ES-I3 (cell line): ENCODE data around the gene ATP9A.
A peak's percentile ranks its signal among the peaks of the same experiment; 100 is the strongest.
"Not testable (repeated sequence)": the region's sequence is repeated elsewhere in the genome, so short reads cannot be mapped to it uniquely, and the experiment has no call there.

Source experiments
- H3K36me3 ChIP-seq: 2 replicates; pipeline ENCODE4 v1.6.1; 2013; ENCODE audit warnings: mild to moderate bottlenecking, low read length, control low read depth, moderate library complexity; ENCODE audit not compliant: insufficient read depth
- H3K4me1 ChIP-seq: 2 replicates; pipeline ENCODE4 v1.6.1; 2013; ENCODE audit warnings: mild to moderate bottlenecking, control low read depth, low read length; ENCODE audit not compliant: insufficient read depth
- H3K9ac ChIP-seq: 2 replicates; pipeline ENCODE4 v1.6.1; 2013; ENCODE audit warnings: low read depth, mild to moderate bottlenecking, low read length, moderate library complexity
- H3K9me3 ChIP-seq: 2 replicates; pipeline ENCODE4 v1.6.1; 2013; ENCODE audit warnings: mild to moderate bottlenecking, low read length, moderate library complexity; ENCODE audit not compliant: control insufficient read depth, insufficient read depth

The ATP9A gene

GRCh38 chr20:51801823-51802123 lies 33.6 kb upstream of the ATP9A start:
- no peaks in the 10 kb centered on the region for H3K36me3 ChIP-seq
- peaks cover 28% of the 10 kb centered on the region for H3K4me1 ChIP-seq
- H3K9ac ChIP-seq = peak overlapping the region; percentile 98
- H3K9me3 ChIP-seq = no peaks in the 10 kb centered on the region

DNA sequence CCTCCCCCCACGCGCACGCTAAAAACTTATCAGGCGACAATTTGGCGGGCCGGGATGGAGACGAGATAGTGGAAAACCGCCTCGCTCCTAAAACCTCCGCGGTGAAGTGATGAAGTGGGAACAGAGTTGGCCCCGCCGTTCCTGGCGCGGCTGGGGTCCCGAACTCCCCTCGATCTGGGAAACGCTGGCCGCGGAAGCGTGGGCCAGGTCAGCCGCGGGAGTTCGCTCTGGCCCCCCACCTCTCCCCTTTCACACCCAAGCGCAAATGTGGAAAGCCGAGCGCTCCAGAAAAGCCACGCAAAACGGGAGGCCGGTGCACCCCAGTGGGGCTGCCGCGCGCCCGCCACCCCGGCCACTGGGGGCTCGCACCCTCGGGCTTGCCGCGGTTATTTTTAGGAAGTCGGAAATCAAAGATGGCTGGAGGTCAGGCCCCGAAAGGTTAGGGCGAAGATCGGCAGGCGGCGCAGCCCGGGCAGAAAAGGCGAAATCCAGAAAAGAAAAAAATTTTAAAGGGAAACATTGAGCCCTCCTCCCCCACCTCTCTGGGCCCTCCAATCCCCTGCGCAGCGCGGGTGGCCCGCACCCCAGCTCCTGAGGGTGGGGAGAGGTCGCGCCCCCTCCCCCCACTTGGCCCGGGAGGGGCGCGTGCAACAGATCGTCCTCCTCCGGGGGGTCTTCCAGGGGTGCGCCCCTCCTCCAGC lies 33.1 kb upstream of the ATP9A start:
- H3K9ac ChIP-seq = peak overlapping the region; percentile 98
- H3K4me1 ChIP-seq = peaks cover 33% of the 10 kb centered on the region
- H3K36me3 ChIP-seq = peaks cover 4% of the 10 kb centered on the region; the same call in 1 of the 2 replicates
- H3K9me3 ChIP-seq = no peaks in the 10 kb centered on the region

- H3K9ac ChIP-seq = peak overlapping the region; percentile 98
- peaks cover 35% of the 10 kb centered on the region for H3K4me1 ChIP-seq
- peaks cover 6% of the 10 kb centered on the region; the same call in 1 of the 2 replicates for H3K36me3 ChIP-seq
- H3K9me3 ChIP-seq = no peaks in the 10 kb centered on the region
These were observed 32.6 kb upstream of the ATP9A start for GRCh38 chr20:51800872-51801121.

DNA sequence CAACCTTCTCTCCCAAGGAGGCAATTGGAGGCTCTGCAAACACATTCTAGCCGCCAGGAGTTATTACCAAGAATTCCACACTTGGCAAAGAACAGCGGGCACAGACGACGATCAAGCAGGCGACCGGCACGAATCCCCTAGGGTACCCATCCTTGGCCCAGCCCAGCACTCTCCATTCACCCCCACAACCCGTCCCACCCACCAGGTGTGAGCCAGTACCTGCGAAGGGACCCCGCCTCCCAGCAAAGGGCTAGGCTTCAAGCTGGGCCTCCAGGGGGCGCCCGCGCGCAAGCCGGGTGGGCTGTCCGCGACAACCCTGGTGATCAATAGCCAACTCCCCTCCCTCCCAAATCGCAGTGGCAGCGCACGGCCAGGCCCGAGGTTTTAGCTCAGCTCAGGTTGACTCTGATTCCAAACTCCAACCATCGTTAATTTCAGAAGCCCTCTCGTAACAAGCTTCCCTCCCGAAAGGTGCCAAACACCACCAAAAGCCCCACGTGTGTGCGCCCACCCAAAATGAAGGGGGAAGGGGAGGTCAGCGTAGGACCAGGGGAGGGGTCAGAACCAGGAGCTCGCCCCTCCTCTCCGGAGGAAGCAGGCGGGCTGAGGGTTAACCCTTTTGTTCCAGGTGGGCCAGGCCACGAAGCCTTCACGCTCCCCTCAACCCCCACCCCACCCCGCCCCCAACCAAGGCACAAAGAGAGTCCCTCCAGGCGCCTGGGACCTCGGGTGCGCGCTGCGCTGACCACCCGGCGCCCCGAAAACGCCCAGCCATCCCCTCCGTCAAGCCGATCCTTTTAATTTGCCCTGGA lies 32.1 kb upstream of the ATP9A start:
- H3K4me1 ChIP-seq = peaks cover 35% of the 10 kb centered on the region
- no peaks in the 10 kb centered on the region for H3K9me3 ChIP-seq
- H3K36me3 ChIP-seq = peaks cover 9% of the 10 kb centered on the region; the same call in 1 of the 2 replicates
- H3K9ac ChIP-seq = peak overlapping the region; percentile 98

GRCh38 chr20:51799401-51799860 lies 31.2 kb upstream of the ATP9A start:
- H3K36me3 ChIP-seq = peaks cover 10% of the 10 kb centered on the region; the same call in 1 of the 2 replicates
- peak overlapping the region; percentile 98 for H3K9ac ChIP-seq
- H3K9me3 ChIP-seq = no peaks in the 10 kb centered on the region
- peaks cover 35% of the 10 kb centered on the region for H3K4me1 ChIP-seq

DNA sequence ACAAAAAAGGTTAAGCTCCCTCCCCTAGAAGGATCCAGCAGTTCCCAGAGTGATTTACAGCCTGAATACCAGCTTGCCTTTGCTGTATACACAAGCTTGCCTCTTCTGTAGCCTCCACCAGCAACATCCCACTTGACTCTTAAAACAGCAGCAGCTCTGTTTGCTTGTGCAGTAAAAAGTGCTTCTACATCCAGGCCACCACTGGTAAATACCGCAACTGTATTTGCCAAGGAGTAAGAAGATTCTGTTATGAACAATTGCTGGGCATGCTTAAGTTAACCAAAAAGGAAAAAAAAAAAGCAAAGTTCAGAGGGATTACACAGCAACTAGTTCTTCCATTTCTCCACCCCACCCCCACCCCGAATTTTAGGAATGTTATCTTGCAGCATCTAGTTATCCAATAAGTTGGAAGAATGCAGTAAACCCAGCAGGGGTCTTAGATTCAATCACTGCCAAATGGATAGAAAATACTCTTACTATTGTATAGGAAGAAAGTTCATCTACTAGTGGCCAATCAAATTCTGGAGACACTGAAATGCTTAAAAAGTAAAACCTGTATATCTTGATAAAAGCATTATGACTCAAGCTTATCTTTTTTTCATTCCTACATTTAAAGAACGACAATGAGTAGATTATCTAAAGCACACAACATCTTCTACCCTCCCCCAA lies 29.3 kb upstream of the ATP9A start:
- Histone ChIP-seq H3K36me3 (peaks cover 12% of the 10 kb centered on the region; the same call in 1 of the 2 replicates), H3K4me1 (peaks cover 31% of the 10 kb centered on the region), H3K9me3 (no peaks in the 10 kb centered on the region), H3K9ac (peak overlapping the region; percentile 98)

GRCh38 chr20:51796340-51796739 lies 28.1 kb upstream of the ATP9A start:
- Histone ChIP-seq H3K36me3 (peaks cover 15% of the 10 kb centered on the region), H3K9me3 (no peaks in the 10 kb centered on the region), H3K9ac (no peak overlapping the region), H3K4me1 (peaks cover 31% of the 10 kb centered on the region)

DNA sequence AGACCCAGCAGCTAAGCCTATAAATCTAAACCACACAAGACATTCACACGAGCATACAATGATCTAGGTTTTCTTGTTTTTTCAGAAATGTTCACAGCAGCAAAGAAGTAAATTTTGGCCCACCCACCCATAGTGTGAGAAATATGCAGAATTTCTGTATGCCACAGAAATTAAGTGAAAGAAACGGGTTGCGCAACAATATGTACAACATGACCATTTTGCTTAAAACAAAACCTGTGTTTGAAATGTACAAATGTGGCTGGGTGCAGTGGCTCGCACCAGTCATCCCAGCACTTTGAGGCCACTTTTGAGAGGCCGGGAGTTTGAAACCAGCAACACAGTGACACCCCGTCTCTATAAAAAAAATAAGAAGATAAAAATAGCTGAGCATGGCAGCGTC lies 24.8 kb upstream of the ATP9A start:
- H3K4me1 ChIP-seq = peaks cover 18% of the 10 kb centered on the region
- H3K36me3 ChIP-seq = peaks cover 40% of the 10 kb centered on the region
- no peaks in the 10 kb centered on the region for H3K9me3 ChIP-seq
- no peak overlapping the region for H3K9ac ChIP-seq

- peaks cover 6% of the 10 kb centered on the region; the same call in 1 of the 2 replicates for H3K4me1 ChIP-seq
- no peak overlapping the region for H3K9ac ChIP-seq
- no peaks in the 10 kb centered on the region for H3K9me3 ChIP-seq
- H3K36me3 ChIP-seq = peaks cover 50% of the 10 kb centered on the region
These were observed 23.4 kb upstream of the ATP9A start for GRCh38 chr20:51791626-51792025.

GRCh38 chr20:51790256-51790655 lies 22.1 kb upstream of the ATP9A start:
- Histone ChIP-seq H3K9ac (no peak overlapping the region), H3K9me3 (no peaks in the 10 kb centered on the region), H3K4me1 (no peaks in the 10 kb centered on the region), H3K36me3 (peaks cover 49% of the 10 kb centered on the region)

GRCh38 chr20:51789434-51789833 lies 21.2 kb upstream of the ATP9A start:
- Histone ChIP-seq H3K4me1 (no peaks in the 10 kb centered on the region), H3K9ac (no peak overlapping the region), H3K9me3 (no peaks in the 10 kb centered on the region), H3K36me3 (peaks cover 55% of the 10 kb centered on the region)

- H3K9ac ChIP-seq = no peak overlapping the region
- H3K36me3 ChIP-seq = peaks cover 60% of the 10 kb centered on the region
- no peaks in the 10 kb centered on the region for H3K4me1 ChIP-seq
- H3K9me3 ChIP-seq = no peaks in the 10 kb centered on the region
These were observed 20.6 kb upstream of the ATP9A start for GRCh38 chr20:51788822-51789221.

GRCh38 chr20:51784299-51784698 lies 16.1 kb upstream of the ATP9A start:
- Histone ChIP-seq H3K36me3 (peaks cover 67% of the 10 kb centered on the region), H3K9me3 (peaks cover 3% of the 10 kb centered on the region), H3K9ac (no peak overlapping the region), H3K4me1 (no peaks in the 10 kb centered on the region)

DNA sequence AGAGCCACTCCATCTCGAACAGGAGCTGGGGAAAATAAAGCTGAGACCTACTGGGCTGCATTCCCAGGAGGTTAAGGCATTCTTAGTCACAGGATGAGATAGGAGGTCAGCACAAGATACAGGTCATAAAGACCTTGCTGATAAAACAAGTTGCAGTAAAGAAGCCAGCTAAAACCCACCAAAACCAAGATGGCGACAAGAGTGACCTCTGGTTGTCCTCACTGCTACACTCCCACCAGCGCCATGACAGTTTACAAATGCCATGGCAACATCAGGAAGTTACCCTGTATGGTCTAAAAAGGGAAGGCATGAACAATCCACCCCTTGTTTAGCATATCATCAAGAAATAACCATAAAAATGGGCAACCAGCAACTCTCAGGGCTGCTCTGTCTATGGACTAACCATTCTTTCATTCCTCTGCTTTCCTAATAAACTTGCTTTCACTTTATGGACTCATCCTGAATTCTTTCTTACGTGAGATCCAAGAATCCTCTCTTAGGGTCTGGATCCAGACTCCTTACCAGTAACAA lies 10.1 kb upstream of the ATP9A start:
- H3K36me3 ChIP-seq = peaks cover 24% of the 10 kb centered on the region
- H3K9me3 ChIP-seq, H3K4me1 ChIP-seq, H3K9ac ChIP-seq: not testable (repeated sequence)
